ENCODE measurements around the gene KRTAP12-2.
"Not testable (repeated sequence)": the region's sequence is repeated elsewhere in the genome, so short reads cannot be mapped to it uniquely, and the experiment has no call there.

The KRTAP12-2 gene

DNA sequence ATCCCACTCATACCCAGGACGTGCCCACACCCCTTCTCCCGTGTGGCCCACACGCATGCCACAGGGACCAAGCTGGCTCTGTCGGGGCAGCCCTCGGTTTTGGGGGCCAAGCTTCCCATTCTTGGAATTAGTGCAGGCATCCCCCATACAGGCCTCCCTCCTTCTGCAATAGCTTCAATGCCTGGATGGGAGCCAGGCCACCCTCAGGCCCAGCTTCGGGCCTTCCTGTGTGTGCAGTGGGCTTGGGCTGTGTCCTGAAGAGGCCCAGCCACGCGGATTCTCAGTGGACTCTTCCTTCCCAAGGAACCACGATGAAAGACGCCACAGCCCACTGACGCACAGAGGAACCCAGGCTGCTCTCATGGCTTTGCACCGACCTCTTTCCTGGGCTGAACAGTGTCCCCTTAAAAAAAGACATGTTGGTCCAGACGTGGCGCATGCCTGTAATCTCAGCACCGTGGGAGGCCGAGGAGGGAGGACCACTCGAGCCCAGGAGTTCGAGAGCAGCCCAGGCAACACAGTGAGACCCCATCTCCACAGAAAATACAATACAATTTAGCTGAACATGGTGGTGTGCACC lies 17.1 kb downstream of the KRTAP12-2 start:
- DNase-seq = no peak

DNA sequence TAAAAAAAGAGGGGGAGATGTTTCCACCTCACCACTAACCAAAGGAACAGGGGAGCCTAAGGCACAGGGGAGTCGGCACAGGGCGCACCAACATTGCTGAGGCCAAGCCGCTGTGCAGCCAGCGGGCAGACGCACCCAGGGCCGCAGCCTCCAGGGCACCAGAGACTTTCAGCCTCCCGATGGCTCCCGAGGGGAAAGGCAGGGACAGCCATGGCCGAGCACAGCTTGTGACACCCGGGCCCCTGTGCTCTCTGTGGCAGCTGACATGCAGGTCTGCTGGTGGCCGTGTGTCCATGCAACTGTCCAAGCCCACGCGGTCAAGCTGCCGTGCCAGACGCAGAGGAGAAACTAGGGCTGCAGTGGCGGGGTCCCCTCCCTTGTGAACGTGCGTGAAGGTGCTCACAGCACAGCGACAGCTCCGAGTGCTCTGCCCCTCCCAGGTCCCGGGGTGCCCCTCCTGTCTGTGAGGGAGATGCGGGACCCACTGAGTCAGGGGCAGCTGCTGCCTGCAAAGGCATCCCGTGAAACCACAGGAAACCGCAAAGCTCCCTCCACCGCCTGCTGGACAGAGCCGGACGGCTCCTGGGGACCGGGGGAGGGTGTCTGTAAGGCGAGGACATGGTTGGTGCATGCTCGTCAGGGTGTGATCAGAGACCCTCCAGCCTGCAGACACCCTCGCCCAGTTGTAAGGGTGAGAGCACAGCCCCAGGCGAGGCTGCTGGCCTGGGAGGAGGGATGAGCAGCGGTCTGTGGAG lies 18.0 kb downstream of the KRTAP12-2 start:
- DNase-seq = no peak

DNA sequence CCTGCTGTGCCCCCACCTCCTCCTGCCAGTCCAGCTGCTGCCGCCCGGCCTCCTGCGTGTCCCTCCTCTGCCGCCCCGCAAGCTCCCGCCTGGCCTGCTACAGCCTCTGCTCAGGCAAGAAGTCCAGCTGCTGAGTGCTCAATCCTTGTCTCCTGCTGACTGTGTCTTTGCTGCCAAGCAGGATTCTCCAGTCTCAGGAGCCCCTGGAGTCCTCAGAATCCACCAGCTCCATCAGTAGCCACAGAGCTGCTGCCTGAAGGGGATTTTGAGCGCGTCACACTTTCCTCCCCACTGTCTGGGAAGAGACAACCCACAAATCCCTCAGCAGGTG lies 19.5 kb downstream of the KRTAP12-2 start:
- peak; percentile 23 for DNase-seq

DNA sequence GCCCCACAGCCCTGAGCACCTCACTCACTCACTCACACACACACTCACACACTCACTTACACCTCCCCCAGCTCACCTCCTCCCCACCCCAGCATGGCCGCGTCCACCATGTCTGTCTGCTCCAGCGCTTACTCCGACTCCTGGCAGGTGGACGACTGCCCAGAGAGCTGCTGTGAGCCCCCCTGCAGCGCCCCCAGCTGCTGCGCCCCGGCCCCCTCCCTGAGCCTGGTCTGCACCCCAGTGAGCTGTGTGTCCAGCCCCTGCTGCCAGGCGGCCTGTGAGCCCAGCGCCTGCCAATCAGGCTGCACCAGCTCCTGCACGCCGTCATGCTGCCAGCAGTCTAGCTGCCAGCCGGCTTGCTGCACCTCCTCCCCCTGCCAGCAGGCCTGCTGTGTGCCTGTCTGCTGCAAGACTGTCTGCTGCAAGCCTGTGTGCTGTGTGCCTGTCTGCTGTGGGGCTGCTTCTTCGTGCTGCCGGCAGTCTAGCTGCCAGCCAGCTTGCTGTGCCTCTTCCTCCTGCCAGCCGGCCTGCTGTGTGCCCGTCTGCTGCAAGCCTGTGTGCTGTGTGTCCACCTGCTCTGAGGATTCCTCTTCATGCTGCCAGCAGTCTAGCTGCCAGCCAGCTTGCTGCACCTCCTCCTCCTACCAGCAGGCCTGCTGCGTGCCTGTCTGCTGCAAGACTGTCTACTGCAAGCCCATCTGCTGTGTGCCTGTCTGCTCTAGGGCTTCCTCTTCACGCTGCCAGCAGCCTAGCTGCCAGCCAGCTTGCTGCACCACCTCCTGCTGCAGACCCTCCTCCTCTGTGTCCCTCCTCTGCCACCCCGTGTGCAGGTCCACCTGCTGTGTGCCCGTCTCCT lies 20.1 kb downstream of the KRTAP12-2 start, which contains the start of gene KRTAP10-11:
KRTAP10-11 (plus strand) TSS at position 49 of the 856 bp plus-strand sequence; CDS start at position 94, 45 bp downstream.
- not testable (repeated sequence) for DNase-seq

DNA sequence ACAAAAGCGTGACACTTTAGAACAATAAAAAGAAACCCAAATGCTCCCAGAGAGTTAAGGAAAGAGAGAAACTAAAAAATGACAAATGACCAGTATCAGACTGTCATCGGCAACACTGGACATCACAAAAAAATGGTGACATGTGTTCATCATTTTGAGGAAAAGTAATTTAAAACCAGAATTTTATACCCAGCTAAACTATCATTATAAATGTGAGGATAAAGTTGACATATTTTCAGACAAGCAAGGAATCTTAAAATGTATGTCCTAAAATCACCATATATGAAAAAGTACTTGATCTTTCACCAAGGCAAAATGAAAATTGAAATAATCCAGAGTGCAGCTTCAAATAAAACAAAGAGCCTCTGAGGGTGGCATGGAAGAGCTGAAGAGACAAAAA lies 21.8 kb downstream of the KRTAP12-2 start:
- no peak for DNase-seq

DNA sequence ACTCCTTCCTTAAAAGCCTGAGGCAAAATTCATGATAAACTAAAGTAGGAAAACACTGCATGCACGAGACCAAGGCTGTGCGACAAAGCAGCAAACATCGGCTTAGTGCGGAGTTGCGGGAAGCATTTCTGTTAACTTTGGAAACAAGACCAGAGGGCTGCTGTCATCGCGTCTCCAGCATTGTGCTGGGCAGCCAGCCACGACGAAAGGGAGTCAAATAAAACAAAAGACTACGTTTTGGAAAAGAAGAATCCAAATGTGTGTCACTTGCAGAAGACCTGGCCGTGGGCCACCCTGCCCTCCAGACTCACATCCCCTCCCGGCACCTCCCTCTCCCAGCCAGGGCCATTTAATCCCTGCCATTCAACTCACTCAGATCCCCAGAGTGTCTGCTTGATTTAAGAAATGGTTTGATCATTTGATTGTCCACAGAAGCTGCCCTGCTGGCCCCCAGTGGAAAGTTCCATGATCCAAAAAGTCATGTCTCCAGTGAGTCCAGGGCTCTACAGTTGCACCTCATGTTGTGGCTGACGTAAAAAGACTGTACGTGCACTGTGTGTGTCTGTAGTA lies 22.9 kb downstream of the KRTAP12-2 start:
- DNase-seq = no peak

DNA sequence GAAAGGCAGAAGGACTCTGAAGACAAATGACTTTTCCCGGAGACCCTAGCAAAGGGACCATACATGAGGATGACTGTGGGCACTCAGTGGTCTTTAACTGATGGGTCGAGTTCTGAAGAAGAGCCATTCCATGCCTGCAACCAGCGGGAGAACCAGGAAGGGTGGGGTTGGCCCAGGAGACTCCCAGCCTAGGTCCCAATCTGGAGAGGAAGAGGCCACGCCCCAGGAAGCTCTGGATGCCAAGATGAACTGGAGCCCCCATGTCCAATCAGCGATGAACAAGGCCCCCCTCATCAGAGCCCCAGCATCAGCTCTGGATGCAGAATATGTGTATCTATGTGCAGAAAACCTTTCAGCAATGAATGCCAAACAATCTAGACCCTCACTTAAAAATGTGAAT lies 26.0 kb downstream of the KRTAP12-2 start:
- no peak for DNase-seq

DNA sequence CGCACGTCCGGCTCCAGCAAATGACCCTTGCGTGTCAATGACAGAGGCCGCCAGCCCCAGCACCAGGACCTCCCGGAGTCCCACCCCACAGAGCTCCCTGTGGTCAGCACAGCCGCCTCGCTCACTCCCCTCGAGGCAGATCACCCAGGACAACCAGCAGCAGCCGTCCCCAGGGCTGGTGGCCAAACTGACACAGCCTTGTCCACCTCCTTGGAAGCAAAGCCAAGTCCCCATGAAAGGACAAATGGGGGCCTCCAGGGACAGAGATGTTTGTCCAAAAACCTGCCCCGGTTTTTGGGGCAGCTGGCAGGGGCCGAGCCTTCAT lies 27.4 kb downstream of the KRTAP12-2 start:
- DNase-seq = no peak

DNA sequence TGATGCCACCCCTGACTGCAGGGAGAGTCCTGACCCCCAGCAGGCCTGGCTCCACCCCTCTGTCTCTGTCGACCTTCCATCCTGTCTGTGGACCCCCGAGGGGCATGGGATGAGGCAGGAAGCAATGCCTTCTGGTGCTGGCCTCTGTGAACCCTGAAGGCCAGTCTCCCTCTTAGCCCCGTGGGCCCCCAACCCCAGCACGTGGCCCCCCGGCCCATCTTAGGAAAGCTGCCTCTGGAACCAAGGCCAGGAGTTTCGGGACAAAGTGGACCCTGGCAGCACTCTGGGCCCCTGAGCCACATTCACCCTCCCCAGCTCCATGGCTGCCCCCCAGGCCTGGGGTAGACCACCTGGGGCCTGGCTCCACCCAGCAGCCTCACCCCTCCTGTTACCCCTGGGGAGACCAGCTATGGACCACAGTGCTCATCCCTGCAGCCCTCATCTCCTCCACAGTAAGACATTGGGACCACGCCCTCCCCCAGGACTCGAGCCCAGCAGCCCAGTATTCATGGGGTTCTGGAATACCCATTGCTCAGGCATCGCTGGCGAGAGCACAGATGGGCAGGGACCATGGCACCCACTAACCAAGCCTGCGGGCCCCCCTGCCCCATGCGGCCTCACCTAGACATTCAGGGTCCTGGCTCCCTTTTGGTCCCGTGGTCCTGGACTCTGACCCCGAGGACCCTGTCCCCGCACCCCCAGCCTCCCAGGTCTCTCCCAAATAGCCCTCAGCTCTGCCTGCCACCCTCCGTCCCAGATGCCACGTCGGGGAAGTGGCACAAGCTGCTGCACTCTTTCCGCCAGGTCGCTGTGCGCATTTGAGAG lies 28.0 kb downstream of the KRTAP12-2 start:
- not testable (repeated sequence) for DNase-seq

DNA sequence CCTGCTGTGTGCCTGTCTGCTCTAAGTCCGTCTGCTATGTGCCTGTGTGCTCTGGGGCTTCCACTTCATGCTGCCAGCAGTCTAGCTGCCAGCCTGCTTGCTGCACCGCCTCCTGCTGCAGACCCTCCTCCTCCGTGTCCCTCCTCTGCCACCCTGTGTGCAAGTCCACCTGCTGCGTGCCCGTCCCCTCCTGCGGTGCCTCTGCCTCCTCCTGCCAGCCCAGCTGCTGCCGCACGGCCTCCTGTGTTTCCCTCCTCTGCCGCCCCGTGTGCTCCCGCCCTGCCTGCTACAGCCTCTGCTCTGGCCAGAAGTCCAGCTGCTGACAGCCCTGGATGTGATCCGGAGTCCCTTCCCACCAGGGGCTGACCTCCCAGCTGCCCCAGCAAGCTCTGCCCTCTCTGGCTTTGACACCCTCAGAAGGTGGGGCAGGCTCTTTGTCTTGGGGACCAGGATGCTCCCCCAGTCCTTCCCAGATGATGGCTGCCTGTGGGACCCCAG lies 28.8 kb downstream of the KRTAP12-2 start:
- DNase-seq = not testable (repeated sequence)

DNA sequence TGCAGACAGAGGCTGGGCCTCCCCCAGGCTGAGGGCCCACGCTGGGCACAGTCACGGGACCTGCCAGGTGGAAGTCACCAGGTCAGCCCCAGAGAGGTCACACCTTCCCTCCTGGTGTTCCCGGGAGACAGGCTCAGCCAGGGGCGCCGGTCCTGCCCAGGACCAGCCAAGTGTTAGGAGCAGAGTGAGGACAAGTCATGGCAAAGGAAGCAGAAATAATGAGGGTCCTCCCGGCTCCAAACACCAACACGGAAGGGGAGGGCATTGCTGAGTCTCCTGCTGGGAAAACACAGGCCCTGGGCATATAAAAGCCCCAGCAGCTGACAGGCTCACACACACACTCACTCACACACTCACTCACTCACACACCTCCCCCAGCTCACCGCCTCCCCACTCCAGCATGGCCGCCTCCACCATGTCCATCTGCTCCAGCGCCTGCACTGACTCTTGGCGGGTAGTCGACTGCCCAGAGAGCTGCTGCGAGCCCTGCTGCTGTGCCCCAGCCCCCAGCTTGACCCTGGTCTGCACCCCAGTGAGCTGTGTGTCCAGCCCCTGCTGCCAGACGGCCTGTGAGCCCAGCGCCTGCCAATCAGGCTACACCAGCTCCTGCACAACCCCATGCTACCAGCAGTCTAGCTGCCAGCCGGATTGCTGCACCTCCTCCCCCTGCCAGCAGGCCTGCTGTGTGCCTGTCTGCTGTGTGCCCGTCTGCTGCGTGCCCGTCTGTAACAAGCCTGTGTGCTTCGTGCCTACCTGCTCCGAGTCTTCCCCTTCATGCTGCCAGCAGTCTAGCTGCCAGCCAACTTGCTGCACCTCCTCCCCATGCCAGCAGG lies 29.5 kb downstream of the KRTAP12-2 start, which contains the start of gene KRTAP10-10:
KRTAP10-10 (plus strand) TSS at position 339 of the 833 bp plus-strand sequence; CDS start at position 401, 62 bp downstream.
- DNase-seq = no peak

DNA sequence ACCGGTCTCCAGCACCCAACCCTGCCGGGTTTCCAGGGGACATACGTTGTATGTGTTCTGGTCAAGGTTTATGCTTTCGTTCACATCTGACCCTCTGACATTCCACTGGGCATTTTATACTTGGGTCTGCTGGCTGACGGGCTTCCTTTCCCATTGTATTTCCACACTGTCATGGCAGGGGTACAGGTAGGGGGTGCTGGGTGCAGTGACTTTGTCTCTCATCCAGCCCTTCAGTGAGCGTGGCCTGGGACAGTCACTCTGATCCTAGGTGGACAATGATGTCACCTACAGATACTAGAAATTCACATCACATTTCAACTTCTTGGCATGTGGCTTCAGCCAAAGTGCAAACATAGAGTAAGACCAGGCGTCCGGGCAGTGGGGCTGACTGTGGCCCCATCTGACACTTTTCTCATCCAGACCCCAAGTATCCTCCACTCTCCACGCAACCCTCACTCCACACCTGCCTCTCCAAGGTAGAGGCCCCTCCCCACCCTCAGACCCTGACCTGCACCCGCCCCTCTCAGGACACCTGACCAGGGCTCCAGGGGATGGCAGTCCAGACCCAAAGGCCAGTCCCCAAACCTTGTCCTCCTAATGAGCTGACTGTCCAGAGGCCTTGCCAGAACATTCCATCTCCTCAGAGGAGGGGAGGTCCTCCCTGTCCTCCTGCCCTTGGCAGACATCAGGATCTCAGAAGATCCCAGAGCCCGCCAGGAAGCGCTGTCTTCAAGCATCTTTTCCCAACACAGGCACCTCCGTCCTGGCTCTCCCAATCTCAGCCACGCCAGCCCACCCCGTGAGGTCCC lies 30.3 kb downstream of the KRTAP12-2 start:
- DNase-seq = no peak

DNA sequence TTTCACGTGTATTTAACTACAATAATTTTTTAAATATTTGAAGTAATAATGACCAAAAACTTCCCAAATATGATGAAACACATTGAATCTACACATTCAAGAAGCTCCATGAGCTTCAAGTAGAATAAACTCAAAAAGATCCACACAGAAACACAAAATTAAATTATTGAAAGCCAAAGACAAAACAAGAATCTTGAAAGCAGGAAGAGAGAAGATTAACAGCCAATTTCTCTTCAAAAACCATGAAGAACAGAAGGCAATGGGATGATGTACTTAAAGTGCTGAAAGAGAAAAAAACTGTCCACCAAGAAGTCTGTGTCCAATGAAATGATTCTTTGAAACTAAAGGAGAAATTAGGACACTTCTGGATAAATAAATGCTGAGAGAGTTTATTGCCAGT lies 34.7 kb downstream of the KRTAP12-2 start:
- DNase-seq = no peak

DNA sequence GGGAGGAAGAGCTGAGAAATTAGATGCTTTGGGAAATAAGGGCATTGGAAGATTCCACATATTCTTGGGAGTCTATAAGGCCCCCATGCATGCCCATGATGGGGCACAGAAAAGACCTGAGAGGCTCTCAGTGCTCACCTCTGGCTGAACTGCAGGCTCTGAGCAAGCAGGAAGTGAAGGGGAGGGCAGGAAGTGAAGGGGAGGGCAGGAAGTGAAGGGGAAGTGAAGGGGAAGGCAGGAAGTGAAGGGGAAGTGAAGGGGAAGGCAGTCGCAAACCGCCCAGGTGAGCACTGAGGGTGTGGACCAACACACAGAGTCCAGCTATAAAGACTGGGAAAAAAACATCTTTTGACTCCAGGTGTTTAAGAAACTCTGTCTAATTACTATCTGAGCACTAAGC lies 36.3 kb downstream of the KRTAP12-2 start:
- no peak for DNase-seq

DNA sequence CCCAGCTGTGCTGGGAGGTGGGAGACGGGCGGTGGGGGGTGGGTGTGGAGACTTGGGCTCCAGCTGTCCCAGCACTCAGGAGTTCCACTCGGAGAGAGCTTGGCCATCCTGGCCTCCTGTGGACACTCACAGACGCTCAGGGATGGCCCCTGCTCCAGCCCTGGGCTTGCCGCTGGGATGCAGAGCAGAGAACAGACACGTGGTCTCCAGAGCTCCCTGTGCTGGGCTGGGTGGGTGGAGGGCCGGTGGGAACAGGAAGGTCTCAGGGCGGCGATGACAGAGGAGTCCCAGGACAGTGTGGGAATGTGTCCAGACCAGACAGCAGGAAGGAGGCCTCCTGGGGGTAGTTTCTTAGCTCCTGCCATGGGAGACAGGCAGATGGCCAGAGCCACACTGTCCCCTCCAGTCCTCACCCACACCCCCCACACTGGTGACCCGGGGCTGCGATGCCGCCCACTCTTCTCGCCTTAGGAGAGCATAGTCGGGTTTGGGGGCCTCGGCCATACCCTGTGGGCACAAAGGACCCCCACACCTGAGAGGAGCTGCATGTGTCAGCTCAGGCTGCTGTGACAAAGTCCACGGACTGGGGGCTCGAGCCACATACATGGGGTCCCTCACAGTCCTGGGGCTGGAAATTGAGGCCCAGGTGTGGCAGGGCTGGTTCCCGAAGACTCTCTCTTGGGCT lies 37.9 kb downstream of the KRTAP12-2 start:
- no peak for DNase-seq

DNA sequence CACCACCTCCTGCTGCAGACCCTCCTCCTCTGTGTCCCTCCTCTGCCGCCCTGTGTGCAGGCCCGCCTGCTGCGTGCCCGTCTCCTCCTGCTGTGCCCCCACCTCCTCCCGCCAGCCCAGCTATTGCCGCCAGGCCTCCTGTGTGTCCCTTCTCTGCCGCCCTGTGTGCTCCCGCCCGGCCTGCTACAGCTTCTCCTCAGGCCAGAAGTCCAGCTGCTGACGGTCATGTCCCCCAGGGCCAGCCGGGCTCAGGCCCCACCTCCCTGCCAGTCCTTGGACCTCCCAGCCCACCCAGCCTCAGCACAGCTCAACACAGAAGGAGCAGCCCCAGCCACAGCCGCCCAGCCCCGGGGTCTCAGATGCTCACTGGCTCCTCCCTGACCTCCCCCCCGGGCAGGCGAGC lies 38.9 kb downstream of the KRTAP12-2 start:
- not testable (repeated sequence) for DNase-seq

DNA sequence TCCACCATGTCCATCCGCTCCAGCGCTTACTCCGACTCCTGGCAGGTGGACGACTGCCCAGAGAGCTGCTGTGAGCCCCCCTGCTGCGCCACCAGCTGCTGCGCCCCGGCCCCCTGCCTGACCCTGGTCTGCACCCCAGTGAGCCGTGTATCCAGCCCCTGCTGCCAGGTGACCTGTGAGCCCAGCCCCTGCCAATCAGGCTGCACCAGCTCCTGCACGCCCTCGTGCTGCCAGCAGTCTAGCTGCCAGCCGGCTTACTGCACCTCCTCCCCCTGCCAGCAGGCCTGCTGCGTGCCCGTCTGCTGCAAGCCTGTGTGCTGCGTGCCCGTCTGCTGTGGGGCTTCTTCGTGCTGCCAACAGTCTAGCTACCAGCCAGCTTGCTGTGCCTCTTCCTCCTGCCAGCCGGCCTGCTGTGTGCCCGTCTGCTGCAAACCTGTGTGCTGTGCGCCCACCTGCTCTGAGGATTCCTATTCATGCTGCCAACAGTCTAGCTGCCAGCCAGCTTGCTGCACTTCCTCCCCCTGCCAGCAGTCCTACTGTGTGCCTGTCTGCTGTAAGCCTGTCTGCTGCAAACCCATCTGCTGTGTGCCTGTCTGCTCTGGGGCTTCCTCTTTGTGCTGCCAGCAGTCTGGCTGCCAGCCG lies 39.4 kb downstream of the KRTAP12-2 start:
- not testable (repeated sequence) for DNase-seq

DNA sequence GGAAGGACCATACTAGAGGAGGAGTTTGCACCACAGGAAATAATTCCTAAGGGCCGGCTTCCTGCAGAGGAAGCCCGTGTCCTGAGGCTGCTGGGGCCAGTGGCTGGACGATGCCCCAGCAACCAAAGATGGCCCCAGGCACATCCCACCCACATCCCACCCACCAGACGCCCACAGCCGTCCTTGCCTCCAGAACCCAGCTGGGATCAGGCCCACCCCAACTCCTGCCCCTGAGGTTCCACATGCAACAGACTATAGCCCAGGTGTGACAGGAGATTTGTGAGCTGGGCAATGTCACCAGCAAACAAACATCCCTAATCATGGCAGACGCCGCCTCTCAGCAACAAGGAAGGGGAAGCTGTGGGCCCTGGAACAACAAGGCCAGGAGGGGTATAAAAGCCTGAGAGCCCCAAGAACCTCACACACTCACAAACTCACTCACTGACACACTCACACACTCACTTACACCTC lies 40.0 kb downstream of the KRTAP12-2 start, which contains the start of gene KRTAP10-9:
KRTAP10-9 (plus strand) TSS at position 421 of the 471 bp plus-strand sequence. CDS start 79 bp downstream, outside the sequence.
- no peak for DNase-seq

DNA sequence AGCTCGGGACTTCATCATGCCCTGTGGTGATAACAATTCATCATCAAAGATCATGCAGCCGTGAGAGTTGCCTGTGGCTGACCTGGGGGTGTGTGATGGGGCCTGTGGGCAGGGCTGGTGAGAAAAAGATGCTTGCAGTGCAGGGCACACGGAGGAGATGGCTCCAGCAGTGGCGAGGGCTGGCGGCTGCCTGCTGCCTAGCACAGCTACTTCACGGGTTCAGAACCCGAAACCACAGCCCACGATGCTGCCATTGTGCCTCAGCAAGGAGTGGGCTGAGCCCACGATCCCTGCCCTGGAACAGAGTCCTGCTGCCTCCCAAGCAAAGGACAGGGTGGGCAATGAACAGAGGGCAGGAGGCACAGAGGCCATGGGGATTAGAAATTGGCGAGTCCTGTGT lies 40.5 kb downstream of the KRTAP12-2 start:
- no peak for DNase-seq

All from NCI-H524 treated with DMSO at 0.1 percent for 48 hours (cell line).